Psoas muscle (tissue), 8 donors: Measurements from ENCODE around the gene ANKRD28. TPM values are rescaled to one million over a fixed set of nuclear protein-coding genes. Genes with fewer than 3 reads are reported as not detected.
A peak's percentile ranks its signal among the peaks of the same experiment; 100 is the strongest.

Source experiments
- ATAC-seq, 4 donors: fragments of 200-7000 bp; cut with Tn5 transposase; one replicate each; pipeline ENCODE4 v1.9.1; 2020; ENCODE audit warnings: moderate library complexity in 3 of 4, mild to moderate bottlenecking in 2 of 4
- DNase-seq, 2 donors: peaks; one replicate each; pipeline ENCODE4 v3.0.0-alpha.2; 2020
- H3K27ac ChIP-seq: fragments of 200-600 bp; one replicate; pipeline ENCODE4 v1.8.0; 2022
- H3K27me3 ChIP-seq, 3 donors: fragments of 200-600 bp in 1 of 3; one replicate each; pipeline versions ENCODE4 v1.6.1 to v1.8.0; 2013 to 2022; ENCODE audit warnings: low read length in 2 of 3, mild to moderate bottlenecking in 2 of 3, moderate library complexity in 1 of 3; ENCODE audit not compliant: insufficient read depth in 3 of 3
- H3K36me3 ChIP-seq, 2 donors: fragments of 200-600 bp in 1 of 2; one replicate each; pipeline versions ENCODE4 v1.6.1 to v1.8.0; 2013 to 2022; ENCODE audit warnings: low read depth in 1 of 2, mild to moderate bottlenecking in 1 of 2, moderate library complexity in 1 of 2; ENCODE audit not compliant: insufficient read depth in 1 of 2
- H3K4me1 ChIP-seq: fragments of 200-600 bp; one replicate; pipeline ENCODE4 v1.8.0; 2022
- H3K4me3 ChIP-seq: fragments of 200-600 bp; one replicate; pipeline ENCODE4 v1.8.0; 2022; ENCODE audit warnings: mild to moderate bottlenecking
- H3K9me3 ChIP-seq: fragments of 200-600 bp; one replicate; pipeline ENCODE4 v1.8.0; 2022
- WGBS, 3 donors: extraction: QIAGEN DNeasy Blood & Tissue Kit; methylation state at CpG; one replicate each; pipeline versions ENCODE4 v1.1.6 to v1.1.7; 2013; 5-methylcytosine and 5-hydroxymethylcytosine counted together
- intact Hi-C, 2 donors: fragments of 100-400 bp; cut with DNase I; formaldehyde crosslinking; loops; one replicate each; pipeline versions ENCODE4 v1.11.0 to v1.14.2; 2022
- polyA plus RNA-seq, 3 donors: library from polyadenylated mRNA; stranded (reverse); fragments of 200-250 nt; gene quantifications; one replicate each; pipeline ENCODE4 v1.2.3, GENCODE V29; 2013
- total RNA-seq, 4 donors: library from RNA; stranded (reverse); fragmentation: NEBNext Ultra II Directional in 2 of 4; extraction: Animal tissue kit (Norgen Biotek cat#: 25700) in 2 of 4; gene quantifications; one replicate each; pipeline versions ENCODE4 v1.2.1 to v1.2.4, GENCODE V29; 2021 to 2023
- TF ChIP-seq, protein P1 (sequence below): fragments of 200-600 bp; IDR thresholded peaks from one replicate; pipeline ENCODE4 v1.8.0; 2022; ENCODE audit warnings: antibody characterized with exemption
- donor health status: healthy with polysubstance abuse.
- donor health status: DM: no; HTN: no; CAD: no; lungs with moderate emphysema.
- donor health status: Bipolar disorder and iron deficiency.
- donor health status: healthy.
- donor health status: DM: yes; HTN: yes; CAD: no.
- donor health status: DM: no; HTN: no; CAD: no.
- donor health status: DM: no; HTN: no; CAD: no.
- donor health status: DM: yes; HTN: yes; CAD: no.

The ANKRD28 gene
- total and polyA plus RNA-seq, 7 donors, result 32.4 to 90.8 (median 69.3) TPM

DNA sequence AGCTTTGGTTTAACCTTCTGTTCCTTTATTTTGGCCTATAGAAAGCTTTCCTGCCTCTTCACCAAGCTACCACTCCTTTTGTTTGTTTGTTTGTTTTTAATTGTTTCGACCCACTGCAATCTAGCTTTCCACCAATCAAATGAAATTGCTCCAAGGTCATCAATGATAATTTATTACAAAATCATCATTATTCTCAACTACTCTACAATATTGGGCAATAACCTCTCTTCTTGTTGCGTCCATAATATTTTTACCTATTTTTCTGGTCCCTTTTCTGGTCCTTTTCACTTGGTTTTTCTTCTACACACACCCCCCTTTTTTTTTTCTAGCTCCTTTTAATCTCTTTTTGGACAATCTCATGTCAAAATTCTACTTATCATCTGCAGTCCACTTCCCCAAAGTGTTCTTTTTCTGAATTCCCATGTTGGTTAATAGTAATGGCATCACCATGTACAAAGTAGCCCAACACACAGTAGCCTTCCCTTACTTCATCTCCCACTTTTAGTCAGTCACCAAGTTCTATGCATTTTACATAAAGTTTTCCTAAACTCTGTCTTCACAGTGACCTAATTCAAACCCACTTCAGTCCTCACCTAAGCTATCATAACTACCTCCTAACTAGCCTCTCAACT lies 11.0 kb upstream of the ANKRD28 start:
- ATAC-seq (no peak), DNase-seq (no peak)
- Histone ChIP-seq H3K27me3 (no peaks in the 10 kb centered on the region), H3K4me3 (no peak overlapping the region), H3K4me1 (peaks cover 27% of the 10 kb centered on the region), H3K9me3 (no peaks in the 10 kb centered on the region), H3K27ac (no peak overlapping the region), H3K36me3 (no peaks in the 10 kb centered on the region)
- TF ChIP-seq, protein P1, sequence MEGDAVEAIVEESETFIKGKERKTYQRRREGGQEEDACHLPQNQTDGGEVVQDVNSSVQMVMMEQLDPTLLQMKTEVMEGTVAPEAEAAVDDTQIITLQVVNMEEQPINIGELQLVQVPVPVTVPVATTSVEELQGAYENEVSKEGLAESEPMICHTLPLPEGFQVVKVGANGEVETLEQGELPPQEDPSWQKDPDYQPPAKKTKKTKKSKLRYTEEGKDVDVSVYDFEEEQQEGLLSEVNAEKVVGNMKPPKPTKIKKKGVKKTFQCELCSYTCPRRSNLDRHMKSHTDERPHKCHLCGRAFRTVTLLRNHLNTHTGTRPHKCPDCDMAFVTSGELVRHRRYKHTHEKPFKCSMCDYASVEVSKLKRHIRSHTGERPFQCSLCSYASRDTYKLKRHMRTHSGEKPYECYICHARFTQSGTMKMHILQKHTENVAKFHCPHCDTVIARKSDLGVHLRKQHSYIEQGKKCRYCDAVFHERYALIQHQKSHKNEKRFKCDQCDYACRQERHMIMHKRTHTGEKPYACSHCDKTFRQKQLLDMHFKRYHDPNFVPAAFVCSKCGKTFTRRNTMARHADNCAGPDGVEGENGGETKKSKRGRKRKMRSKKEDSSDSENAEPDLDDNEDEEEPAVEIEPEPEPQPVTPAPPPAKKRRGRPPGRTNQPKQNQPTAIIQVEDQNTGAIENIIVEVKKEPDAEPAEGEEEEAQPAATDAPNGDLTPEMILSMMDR, result no peak
- 97 to 100% (median 98%) methylated on average over 2 of the region's 2 CpGs for WGBS, 3 donors
- intact Hi-C loops, result no loop called here

DNA sequence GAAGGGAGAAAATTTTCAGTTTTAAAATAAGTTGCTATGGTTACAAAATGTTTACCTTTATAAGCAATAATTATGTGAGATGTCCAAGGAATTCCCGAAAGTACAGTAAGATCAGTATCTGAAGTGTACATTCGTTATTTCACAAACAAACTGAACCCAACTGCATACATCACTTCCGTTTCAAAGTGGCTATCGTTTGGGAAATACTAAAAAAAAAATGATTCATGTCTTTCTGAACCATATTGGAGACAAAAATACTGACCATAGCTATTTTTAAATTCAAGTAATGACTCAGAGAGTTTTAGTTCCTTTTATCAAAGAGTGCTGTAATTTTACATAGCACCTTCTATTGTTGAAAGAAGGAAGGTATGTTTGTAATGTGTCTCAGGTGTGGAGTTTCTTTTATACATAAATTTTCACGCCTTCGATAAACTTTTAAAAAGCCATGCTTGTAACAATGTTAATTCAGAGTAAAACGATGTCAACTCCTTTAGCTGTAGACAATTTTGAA lies 8.0 kb upstream of the ANKRD28 start:
- ATAC-seq (peak in 2 of 4 donors; percentile 16 to 49), DNase-seq (no peak)
- no peaks in the 10 kb centered on the region for H3K36me3 ChIP-seq
- 72 to 75% (median 74%) methylated on average over 7 of the region's 7 CpGs for WGBS, 3 donors
- H3K27me3 ChIP-seq, result no peaks in the 10 kb centered on the region
- intact Hi-C loops, result no loop called here
- H3K4me1 ChIP-seq, result peaks cover 27% of the 10 kb centered on the region
- H3K4me3 ChIP-seq, result no peak overlapping the region
- H3K9me3 ChIP-seq, result no peaks in the 10 kb centered on the region
- TF ChIP-seq, protein P1, result no peak
- H3K27ac ChIP-seq, result peak overlapping the region; percentile 48

DNA sequence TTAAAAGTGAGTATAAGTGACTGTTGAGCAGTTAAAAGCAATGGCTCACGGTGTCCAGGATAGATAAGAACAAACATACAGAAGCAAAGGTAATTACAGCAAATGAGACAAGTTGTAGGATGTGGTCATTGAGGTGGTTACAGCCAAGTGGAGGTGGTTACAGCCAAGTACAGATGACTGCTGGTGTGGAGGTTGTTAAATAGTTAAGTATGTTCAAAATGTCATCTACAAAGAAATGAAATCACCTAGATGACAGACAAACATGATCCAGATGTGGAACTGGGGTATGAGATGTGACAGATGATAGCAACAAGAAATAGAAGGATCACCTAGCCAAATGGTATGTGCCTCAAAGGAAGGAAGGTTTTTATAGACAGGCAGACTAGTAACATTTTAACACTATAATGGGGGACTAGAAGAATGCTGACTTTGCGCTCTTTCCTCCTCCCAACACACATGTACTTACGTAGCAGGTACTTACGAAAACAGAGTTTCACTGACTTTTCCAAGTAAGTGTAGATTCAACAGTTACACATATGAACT lies 6.8 kb upstream of the ANKRD28 start:
- WGBS, 3 donors, result 90 to 92% (median 91%) methylated on average over 4 of the region's 4 CpGs
- H3K27ac ChIP-seq, result peak overlapping the region; percentile 34
- TF ChIP-seq, protein P1, result no peak
- ATAC-seq, result peak; percentile 25 to 68 (median 51)
- H3K9me3 ChIP-seq, result no peaks in the 10 kb centered on the region
- no peaks in the 10 kb centered on the region for H3K36me3 ChIP-seq
- intact Hi-C loops, result no loop called here
- peaks cover 31% of the 10 kb centered on the region for H3K4me1 ChIP-seq
- DNase-seq, result no peak
- no peak overlapping the region for H3K4me3 ChIP-seq
- H3K27me3 ChIP-seq, result no peaks in the 10 kb centered on the region

DNA sequence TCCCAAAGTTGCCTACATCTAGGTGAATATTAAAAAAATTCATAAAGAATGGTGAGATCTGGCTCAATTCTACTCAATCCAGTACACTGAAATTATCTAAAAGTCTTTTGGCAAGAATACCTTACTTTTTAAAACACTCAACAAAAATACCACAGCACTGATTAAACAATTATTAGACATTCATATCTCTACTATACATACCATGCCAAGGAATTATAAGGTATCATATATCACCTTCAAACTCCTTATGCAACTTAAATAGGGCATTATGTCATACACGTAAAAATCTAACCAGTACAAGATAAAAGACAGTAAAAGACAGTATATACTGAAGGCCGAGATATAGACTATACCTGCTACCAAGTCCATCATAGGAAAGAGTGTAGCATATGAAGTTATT lies 6.1 kb upstream of the ANKRD28 start:
- H3K4me1 ChIP-seq, result peaks cover 31% of the 10 kb centered on the region
- H3K9me3 ChIP-seq, result no peaks in the 10 kb centered on the region
- H3K27me3 ChIP-seq, result no peaks in the 10 kb centered on the region
- WGBS, 3 donors, result 78 to 84% (median 80%) methylated on average over 2 of the region's 2 CpGs
- H3K27ac ChIP-seq, result no peak overlapping the region
- intact Hi-C loops, result no loop called here
- peak in 1 of 4 donors; percentile 17 for ATAC-seq
- TF ChIP-seq, protein P1, result no peak
- no peaks in the 10 kb centered on the region for H3K36me3 ChIP-seq
- DNase-seq, result no peak
- no peak overlapping the region for H3K4me3 ChIP-seq
